CD4-positive, alpha-beta T cell treated with Interleukin-12 subunit alpha and Interleukin-12 subunit beta, for 1 hour (primary cell): ENCODE results near the gene FCER2.
"Not testable (repeated sequence)": the region's sequence is repeated elsewhere in the genome, so short reads cannot be mapped to it uniquely, and the experiment has no call there.

ENCODE experiments used
- DNase-seq: peaks from one replicate; pipeline ENCODE4 v3.0.0-alpha.2; 2020

The FCER2 gene, protein sequence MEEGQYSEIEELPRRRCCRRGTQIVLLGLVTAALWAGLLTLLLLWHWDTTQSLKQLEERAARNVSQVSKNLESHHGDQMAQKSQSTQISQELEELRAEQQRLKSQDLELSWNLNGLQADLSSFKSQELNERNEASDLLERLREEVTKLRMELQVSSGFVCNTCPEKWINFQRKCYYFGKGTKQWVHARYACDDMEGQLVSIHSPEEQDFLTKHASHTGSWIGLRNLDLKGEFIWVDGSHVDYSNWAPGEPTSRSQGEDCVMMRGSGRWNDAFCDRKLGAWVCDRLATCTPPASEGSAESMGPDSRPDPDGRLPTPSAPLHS

DNA sequence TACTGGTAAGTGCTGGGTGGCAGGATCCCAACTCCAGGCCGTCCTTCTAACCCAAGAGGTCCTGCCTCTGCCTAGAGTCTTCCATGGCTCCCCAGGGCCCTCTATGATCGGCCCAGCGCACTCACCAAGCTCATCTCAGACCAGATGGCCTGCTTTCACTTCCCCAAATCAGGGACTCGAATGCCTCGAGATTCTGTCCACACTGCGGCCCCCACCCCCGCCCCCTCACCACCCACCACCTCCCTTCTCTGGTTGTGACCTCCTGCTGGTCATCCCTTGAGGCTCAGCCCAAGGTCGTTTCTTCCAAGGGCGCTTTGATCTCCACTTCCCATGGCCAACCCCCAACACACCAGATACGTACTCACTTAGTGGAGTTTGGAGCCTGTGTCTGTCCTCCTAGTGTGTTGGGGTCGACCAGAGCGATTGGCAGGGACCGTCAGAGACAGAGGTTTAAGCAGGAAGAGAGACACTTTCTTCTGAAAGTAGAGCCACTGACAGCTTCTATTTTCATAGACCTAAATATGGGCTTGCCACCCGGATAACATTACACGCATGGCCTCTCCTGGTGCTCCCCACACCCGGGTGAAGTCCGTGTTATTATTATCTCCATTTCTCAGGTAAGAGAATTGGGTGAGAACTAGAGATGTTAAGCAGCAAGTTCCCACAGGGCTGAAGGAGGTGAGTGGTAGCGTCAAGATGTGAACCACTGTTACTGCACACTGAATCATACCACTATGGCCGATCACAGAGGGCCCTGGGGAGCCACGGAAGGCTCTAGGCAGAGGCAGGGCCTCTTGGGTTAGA, at the start of gene FCER2:
Gene FCER2 (minus strand): TSS at position 478 of the 804 bp plus-strand sequence. CDS start 2,371 bp downstream, outside the sequence.
- no peak for DNase-seq

DNA sequence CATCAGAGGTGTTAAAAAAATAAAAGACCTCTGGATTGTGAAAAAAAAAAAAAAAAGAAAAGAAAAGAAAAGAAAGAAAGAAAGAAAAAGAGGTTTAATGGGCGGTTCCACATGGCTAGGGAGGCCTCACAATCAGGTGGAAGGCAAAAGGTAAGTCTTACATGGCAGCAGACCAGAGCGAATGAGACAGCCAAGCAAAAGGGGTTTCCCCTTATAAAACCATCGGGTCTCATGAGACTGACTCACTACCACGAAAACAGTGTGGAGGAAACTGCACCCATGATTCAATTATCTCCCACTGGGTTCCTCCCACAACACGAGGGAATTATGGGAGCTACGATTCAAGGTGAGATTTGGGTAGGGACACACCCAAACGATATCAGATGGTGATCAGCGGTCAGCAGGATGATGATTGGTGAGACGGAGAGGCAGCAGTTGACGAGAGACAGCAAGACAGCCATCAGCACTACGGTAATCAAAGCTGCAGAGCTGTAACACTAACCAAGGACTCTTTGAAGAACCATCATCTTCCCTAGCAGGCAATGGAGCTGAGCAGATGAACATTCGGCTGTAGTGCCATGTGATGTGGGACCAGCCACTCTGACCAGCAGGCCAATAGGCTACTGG, 49.3 kb upstream of the FCER2 start:
- peak; percentile 31 for DNase-seq

DNA sequence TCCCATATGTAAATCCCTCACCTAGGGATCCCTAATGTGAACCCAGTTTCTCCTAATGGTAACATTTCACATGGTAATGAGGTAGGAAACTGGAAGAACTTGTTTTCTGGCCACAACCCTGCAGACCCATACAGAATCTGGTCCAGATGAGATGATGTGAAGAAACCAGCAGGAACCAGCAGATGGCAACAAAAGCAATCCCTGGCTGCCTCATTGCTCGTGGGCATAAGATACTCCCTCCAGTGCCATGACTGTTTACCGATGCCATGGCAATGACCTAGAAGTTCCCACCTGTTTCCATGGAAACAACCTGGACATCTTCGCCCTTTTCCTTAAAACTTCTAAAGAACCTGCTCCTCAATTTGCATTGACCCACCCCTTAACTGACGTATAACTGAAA, 46.8 kb upstream of the FCER2 start:
- DNase-seq, result peak; percentile 7

DNA sequence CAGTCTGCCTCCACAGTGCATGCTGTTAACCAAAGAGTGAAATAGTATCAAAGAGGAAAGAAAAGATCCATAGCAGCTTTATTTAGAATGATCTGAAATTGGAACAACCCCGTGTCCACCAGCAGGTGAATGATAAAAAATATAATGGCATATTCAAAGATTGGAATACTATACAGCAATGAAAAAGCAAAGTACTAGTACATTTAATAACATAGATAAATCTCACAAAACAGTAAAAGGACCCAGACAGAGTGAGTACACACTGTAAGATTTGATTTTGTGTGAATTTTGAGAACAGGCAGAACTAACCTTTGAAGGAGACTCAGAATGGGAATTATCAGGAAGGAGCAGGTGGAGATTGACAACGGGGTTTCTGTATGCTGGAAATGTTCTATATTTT, 46.2 kb upstream of the FCER2 start:
- no peak for DNase-seq

DNA sequence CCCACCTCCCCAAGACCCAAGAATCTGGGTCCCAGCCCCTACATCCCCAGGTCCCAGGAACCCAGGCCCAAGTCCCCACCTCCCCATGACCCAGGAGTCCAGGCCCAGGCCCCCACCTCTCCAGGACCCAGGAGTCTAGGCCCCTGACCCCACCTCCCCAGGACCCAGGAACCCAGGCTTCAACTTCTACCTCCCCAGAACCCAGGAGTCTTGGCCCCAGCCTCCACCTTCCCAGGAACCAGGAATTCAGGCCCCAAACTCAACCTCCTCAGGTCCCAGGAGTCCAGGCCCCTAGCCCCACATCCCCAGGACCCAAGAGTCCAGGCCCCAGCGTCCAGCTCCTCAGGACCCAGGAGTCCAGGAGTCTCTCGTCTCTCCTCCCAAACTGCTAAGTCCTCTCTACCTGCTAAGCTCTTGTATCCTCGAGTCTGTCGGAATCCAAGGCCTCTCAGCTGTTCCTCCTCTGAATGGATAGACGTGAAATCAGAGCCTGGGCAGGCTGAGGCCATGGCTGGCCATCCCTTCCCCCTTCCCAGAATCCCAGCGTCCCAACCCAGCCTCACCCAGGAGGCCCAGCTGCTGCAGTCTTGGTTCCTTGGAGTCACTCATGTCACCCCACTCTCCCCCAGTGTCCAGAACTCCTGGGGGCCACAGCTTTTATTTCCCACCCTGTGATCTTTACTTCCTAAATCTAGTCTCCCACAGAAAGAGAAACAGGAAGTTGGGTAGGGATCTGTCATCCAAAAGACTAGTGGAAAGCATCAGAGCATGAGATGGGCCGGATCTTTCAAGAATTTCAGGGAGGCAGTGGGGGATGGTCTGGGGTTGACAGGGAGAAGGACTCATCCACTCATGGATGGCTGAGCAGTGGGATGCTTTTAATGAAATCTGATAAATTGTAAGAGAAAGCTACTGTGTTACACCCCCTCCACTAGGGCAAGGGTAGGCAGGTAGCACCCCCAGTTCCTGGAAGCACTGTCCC, 45.3 kb upstream of the FCER2 start, which contains the start of gene CD209:
Gene CD209 (minus strand): TSS at position 632 of the 982 bp plus-strand sequence. CDS start 23 bp downstream, at position 609.
- DNase-seq, result no peak

DNA sequence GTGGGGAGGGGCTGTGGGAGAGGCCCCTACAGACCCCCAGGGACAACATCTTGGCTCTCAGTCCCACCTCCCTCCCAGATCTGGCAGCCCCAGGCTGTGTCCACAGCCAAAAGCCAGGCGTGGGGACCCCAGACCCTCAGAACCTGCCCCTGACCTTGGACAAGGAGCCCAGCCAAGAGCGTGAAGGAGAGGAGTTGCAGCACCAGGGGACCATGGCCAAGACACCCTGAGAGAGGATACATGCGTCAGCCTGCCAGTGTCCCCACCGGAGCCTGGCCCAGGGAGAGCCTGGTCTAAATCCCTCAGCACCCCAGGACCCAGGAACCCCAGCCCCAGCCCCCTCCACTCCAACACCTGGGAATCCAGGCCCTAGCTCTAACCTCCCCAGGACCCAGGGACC, 44.4 kb upstream of the FCER2 start:
- not testable (repeated sequence) for DNase-seq

DNA sequence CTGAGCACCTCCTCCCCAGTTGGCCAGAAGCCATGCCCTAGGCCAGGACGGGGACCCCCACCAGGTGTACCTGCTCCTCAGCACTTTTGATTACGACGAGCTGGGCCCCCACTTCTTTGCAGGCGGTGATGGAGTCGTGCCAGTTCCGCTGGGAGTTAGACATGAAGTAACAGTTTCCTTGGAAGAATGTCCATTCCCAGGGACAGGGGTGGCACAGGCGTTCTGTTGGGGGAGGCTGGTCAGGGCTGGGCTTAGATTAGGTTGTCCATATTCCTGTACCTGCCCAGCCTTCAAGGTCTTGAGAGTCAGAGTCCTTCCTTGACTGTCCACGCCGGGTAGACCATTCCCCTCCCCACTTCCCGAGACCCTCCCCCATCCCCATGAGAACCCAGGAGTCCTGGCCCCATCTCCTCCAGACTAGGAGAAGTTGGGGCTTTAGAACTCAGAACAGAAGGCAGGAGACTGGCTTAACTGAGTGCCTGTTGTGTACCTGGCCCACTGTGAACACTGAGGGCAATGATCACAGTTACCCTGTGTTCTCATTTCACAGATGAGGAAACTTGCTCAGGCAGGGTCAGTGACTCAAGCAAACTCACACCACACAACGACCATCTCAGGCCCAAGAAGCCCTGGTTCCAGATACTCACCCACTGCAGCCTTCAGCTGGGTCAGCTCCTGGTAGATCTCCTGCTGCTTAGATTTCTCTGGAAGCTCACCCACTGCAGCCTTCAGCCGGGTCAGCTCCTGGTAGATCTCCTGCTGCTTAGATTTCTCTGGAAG, 43.1 kb upstream of the FCER2 start:
- no peak for DNase-seq

DNA sequence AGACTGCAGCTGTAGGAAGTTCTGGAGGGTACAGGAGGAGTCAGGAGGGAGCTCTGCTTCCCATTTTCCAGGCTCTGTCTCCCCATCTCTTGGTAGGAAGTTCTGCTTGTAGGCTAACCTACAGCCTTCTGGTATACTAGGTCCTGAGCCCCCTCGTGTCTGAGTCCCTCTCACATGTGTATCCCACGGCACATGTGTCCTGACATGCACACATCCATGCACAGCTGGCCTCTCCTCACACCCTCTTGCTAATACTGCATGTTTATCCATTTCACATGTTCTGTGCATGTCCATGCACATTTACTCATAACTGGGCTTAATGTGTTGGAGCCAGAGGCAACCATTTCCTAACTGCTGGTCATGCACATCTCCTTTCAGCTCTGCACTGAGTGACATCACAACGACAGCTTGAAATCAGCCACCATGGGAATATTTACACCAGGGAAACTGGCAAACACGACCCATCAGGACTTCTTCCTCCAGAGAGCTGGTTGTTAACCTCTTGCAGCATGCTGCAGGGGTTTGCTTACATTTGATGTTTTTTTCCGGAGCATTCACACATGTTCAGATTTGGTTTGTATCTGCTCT, 42.4 kb upstream of the FCER2 start:
- DNase-seq, result no peak

DNA sequence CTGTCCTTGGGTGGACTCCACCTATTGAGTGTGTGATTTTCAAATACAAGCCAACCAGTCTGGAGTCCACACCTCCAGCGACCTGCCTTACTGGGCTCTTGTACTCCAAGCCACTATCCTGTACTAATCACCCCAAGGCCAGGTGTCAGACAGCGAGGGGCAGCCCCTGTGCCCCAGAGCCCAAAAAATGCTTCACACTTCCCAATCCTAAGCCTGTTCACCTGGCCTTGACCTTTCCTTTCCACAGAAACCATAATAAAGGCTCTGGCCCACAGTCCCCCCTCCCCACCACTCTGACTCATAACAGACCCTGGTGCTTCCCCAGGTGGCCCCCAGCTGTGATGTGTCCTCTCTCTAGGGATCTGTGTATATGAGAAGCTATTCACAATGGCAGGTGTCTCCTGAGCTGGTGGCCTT, 41.5 kb upstream of the FCER2 start:
- no peak for DNase-seq

DNA sequence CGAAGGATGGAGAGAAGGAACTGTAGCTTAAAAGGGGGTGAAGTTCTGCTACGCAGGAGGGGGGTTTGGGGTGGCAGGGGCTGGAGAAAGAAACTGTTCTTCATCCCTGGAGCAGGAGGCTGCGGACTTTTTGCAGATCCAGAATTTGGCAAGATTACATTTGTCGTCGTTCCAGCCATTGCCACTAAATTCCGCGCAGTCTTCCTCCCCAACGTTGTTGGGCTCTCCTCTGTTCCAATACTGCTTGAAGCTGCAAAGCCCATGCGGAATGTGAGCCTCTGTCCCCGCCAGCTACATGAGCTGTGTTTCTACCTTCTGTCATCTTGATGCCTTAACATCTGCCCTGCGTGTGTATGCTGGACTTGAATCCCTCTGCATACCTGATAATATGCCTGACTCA, 41.1 kb upstream of the FCER2 start:
- no peak for DNase-seq

DNA sequence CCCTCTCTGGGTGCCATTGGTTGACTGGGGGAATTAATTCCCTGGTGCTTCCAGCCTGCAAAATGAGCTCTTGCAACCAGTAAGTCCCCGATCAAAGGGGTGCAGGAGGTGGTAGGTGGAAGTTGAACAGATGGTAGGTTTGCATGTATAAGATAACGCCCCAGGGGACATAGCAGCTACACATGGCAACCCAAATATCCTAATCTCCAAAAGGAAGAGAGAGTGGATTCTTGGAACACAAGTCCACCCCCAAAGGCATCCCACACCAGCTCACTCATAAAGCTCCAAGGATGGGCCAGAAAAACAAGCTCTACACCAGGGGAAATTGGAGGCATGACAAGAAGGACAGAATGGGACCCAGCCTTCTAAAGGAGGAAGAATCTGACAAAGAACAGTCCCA, 40.6 kb upstream of the FCER2 start:
- DNase-seq, result no peak

DNA sequence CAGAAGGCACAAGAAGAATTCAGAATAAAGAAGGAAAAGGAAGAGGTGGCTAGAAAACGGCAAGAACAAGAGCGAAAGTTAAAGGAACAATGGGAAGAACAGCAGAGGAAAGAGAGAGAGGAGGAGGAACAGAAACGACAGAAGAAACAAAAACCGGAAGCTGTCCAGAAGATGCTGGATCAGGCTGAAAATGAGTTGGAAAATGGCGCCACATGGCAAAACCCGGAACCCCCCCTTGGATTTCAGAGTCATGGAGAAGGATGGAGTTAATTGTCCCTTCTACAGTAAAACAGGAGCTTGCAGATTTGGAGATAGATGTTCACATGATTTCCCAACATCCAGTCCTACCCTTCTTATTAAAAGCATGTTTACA, 38.7 kb upstream of the FCER2 start:
- DNase-seq, result no peak

DNA sequence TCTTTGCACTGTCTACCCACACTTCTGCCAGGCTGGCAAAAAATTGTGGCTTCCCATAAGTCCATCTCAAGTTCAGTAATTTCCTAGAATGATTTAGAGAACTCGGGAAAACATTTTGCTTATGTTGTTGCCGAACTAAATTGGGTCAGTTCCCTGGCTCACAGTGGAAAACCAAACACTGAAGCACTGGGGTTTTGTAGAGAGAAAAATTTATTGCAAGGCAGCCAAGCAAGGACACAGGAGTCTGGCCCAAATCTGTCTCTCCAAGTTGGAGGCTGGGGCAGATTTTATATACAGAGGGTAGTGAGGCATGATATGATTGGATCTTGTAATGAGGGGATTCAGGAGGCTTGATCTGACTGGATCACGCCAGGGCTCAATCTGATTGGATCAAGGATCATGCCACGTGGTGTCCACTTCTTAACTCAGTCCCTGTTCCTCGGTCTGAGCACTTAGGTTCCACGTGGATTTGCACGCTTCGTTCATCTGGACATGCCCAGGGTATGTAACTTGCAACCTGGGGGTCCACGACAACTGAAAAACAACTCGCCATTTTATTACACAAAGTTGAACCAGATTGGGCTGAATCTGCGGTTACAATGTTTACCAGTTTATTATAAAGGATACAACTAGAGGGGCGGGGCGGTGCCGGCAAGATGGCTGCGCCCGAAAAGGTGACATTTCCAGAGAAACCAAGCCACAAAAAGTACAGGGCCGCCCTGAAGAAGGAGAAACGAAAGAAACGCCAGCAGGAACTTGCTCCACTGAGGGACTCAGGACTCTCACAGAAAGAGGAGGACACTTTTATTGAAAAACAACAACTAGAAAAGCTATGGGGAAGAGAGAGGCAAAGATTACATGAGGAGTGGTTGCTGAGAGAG, 38.1 kb upstream of the FCER2 start:
- DNase-seq, result no peak

DNA sequence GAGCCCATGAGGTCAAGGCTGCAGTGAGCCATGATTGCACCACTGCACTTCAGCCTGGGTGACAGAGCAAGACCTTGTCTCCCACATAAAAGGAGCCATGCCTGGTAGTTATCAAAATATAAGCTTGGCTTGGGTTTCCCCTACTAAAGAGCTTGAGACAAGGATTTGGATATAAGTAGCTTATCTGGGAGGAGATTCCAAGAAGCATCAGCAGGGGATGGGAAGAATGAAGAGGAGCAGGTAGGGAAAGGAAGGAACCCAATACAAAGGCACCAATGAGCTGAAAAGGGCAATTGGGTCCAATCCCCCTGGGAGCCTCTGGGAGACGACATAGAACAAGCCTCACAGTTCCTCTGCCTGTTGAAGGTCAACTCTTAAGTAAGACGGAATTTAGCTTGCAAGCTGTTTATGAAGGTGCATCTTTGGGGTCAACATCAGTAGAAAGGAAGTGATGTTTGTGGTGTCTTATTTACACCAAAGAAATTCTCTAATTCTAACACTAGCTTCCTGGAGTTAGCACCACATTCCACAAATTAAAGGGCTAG, 37.4 kb upstream of the FCER2 start:
- no peak for DNase-seq

DNA sequence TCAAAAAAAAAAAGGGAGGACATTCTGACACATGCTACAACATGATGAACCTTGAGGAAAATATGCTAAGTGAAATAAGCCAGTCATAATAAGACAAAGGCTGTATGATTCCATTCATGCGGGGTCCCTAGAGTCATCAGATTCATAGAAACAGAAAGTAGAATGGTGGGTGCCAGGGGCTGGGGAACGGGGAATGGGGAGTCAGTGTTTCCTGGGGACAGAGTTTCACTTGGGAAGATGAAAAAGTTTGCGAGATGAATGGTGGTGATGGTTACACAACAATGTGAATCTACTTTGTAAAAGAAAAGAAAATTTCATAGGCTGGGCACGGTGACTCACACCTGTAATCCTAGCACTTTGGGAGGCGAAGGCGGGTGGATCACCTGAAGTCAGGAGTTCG, 36.1 kb upstream of the FCER2 start:
- no peak for DNase-seq

DNA sequence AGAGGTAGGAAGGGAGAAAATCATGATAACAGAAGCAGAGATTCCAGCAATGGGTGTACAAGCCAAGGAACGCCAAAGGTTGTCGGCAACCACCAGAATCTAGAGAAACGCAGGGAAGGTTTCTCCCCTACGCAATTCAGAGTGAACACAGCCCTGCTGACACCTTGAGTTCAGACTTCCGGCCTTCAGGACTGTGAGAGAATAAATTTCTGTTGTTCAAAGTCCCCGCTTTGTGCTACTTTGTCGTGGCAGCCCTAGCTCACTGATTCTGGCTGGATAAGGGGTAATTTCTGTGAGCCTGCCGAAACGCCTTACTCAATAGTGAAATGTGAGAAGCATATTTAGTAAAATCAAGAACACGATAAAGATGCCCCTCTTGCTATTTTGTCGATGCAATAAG, 35.3 kb upstream of the FCER2 start:
- DNase-seq, result no peak

DNA sequence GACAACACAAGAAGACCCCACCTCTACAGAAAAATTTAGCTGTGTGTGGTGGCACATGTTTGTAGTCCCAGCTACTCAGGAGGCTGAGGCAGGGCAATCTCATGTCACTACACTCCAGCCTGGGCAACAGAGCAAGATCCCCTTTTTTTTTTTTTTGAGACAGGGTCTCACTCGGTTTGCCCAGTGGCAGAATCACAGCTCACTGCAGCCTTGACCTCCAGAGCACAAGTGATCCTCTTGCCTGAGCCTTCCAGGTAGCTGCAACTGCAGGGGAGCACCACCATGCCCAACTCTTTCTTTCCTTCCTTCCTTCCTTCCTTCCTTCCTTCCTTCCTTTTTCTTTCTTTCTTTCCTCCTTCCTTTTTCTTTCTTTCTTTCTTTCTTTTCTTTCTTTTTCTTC, 34.2 kb upstream of the FCER2 start:
- no peak for DNase-seq

DNA sequence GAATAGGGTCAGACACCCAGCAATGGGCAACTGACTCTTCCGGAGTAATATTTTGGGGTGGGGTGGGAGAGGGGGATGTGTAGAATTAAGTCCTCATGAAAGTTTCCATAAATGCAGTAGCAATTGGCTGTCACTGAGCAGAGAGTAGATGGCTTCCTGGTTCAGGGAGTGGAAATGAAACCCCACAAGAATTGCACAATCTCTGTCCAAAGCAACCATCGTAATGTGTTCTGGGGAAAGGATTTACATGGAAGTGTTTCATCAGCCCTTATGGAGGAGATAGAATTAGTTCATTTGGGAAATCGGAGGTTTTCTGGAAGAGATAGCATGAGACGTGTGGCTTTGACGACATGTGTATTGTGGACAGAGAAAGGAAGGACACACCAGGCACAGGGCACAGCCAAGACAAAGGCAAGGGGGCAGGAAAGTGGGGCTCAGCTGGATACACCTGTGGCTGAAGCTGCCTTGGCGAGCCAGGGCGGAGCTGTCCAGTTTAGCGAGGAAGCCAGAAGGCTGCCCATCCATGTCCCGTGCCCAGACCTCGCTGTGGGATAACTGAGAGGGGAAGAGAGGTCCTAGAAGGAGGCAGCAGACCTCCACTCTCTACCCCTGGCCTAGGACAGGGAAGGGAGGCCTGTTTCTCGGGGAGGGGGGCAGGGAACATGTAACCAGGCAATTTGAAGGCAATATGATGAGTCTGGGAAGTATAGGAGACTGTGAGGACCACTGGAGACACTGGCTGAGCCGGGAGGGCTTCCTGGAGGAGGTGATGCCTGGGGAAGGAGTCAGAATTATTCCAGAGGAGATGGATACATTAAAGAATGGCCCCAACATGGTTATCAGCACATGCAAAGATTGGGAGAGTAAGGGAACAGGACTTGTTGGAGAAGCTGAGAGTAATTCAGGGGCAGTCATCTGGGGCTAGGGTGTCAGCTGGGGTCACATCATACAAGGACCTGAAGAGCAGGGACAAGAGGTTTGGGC, 32.6 kb upstream of the FCER2 start:
- DNase-seq, result no peak

DNA sequence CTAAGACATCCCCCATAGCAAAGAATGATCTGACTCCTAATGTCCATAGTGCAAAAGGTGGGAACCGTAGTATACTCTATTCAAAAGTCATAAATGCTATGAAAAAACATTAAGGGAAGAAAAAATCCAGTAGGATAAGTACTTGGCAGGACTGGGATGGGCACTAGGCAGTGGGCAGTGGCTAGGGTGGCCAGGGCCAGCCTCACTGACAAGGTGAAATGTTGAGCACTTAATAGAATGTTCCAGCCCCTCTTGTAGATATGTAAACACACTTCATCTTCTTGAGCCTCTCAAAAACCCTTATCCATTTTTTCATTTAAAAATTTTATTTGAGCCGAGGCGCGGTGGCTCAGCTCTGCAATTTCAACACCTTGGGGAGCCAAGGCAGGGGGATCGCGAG, 31.4 kb upstream of the FCER2 start:
- no peak for DNase-seq
